HG03045 (cell line): ENCODE results near the gene WNT11.

Experiments used
- ATAC-seq: cut with Tn5 transposase; IDR thresholded peaks from one replicate; pipeline ENCODE4 v1.9.1; 2021; ENCODE audit warnings: mild to moderate bottlenecking, moderate library complexity; ENCODE audit not compliant: unreplicated experiment

WNT11 gene

GRCh38 chr11:76206327-76207081 lies at the start of gene WNT11:
TSS of gene WNT11 (minus strand) at chr11:76206502. CDS start at chr11:76206407, 95 bp downstream.
- ATAC-seq, result no peak

- ATAC-seq, result no peak
Observed at GRCh38 chr11:76253416-76253815, 47.1 kb upstream of the WNT11 start.

- ATAC-seq, result no peak
Observed at GRCh38 chr11:76252631-76253070, 46.3 kb upstream of the WNT11 start.

GRCh38 chr11:76251576-76251975 lies 45.3 kb upstream of the WNT11 start:
- ATAC-seq, result no peak

- ATAC-seq, result no peak
Observed at GRCh38 chr11:76251226-76251575, 44.9 kb upstream of the WNT11 start.

- ATAC-seq, result no peak
Observed at GRCh38 chr11:76250520-76251225, 44.4 kb upstream of the WNT11 start.

GRCh38 chr11:76249195-76249741 lies 43.0 kb upstream of the WNT11 start:
- ATAC-seq, result no peak

GRCh38 chr11:76248210-76248609 lies 41.9 kb upstream of the WNT11 start:
- ATAC-seq, result no peak

- ATAC-seq, result no peak
Observed at GRCh38 chr11:76247091-76247490, 40.8 kb upstream of the WNT11 start.

GRCh38 chr11:76246271-76246933 lies 40.1 kb upstream of the WNT11 start:
- no peak for ATAC-seq

GRCh38 chr11:76245720-76246119 lies 39.4 kb upstream of the WNT11 start:
- no peak for ATAC-seq

GRCh38 chr11:76244316-76244851 lies 38.1 kb upstream of the WNT11 start:
- ATAC-seq, result no peak

- ATAC-seq, result no peak
Observed at GRCh38 chr11:76243957-76244285, 37.6 kb upstream of the WNT11 start.

GRCh38 chr11:76243193-76243956 lies 37.1 kb upstream of the WNT11 start:
- ATAC-seq, result no peak

- ATAC-seq, result no peak
Observed at GRCh38 chr11:76242004-76242779, 35.9 kb upstream of the WNT11 start.

- no peak for ATAC-seq
Observed at GRCh38 chr11:76241243-76242000, 35.1 kb upstream of the WNT11 start.

- ATAC-seq, result no peak
Observed at GRCh38 chr11:76240666-76241065, 34.4 kb upstream of the WNT11 start.

- no peak for ATAC-seq
Observed at GRCh38 chr11:76240161-76240540, 33.8 kb upstream of the WNT11 start.

- no peak for ATAC-seq
Observed at GRCh38 chr11:76239483-76240160, 33.3 kb upstream of the WNT11 start.
